SK-N-SH (cell line): ENCODE results near the gene AKAP17A. TPM values are rescaled to one million over a fixed set of nuclear protein-coding genes. Genes with fewer than 3 reads are reported as not detected.

Source experiments
- CTCF ChIA-PET: fragments of 300-600, 350-600 bp; formaldehyde crosslinking; extraction: SDS; loops from one replicate; lab custom pipeline; 2021; lab: Yijun Ruan, JAX
- POLR2A ChIA-PET: fragments of 350-600 bp; sonication (Branson Sonifier 250); formaldehyde crosslinking; extraction: SDS; loops from one replicate; lab custom pipeline; 2020; ENCODE audit warnings: antibody characterized with exemption, inconsistent platforms; lab: Yijun Ruan, JAX
- DNase-seq: peaks from one replicate; pipeline ENCODE4 v3.0.0; 2012
- H2AFZ ChIP-seq: fragments of 200-600 bp; sonication (generic); 2 replicates; pipeline ENCODE4 v1.8.1; 2016; ENCODE audit warnings: antibody characterized with exemption, mild to moderate bottlenecking, low read depth
- H3F3A ChIP-seq: fragments of 200-600 bp; sonication (generic); replicated peaks from 2 replicates; pipeline ENCODE3; 2016; ENCODE audit warnings: antibody characterized with exemption, mild to moderate bottlenecking; ENCODE audit not compliant: insufficient read depth
- H3K27ac ChIP-seq, 2 experiments: fragments of 200-500 bp in 1 of 2; fragments of 200-600 bp in 1 of 2; sonication (Bioruptor generic) in 1 of 2; sonication (generic), shearing (Covaris generic) in 1 of 2; 2 replicates each; pipeline versions ENCODE4 v1.5.1 to v1.6.1; 2014 to 2016; ENCODE audit warnings: low read depth in 2 of 2, inconsistent platforms in 1 of 2, low read length in 1 of 2, mild to moderate bottlenecking in 1 of 2, mixed read lengths in 1 of 2
- H3K27me3 ChIP-seq: fragments of 200-600 bp; sonication (generic), shearing (Covaris generic); 2 replicates; pipeline ENCODE4 v1.6.1; 2016; ENCODE audit warnings: mixed run types; ENCODE audit not compliant: insufficient read depth
- H3K36me3 ChIP-seq, 2 experiments: fragments of 200-500 bp in 1 of 2; fragments of 200-600 bp in 1 of 2; sonication (Bioruptor generic) in 1 of 2; sonication (generic) in 1 of 2; replicated peaks in 1 of 2; 2 replicates each; pipeline versions ENCODE3 to v1.5.1; 2014 to 2016; ENCODE audit warnings: low read length in 1 of 2, mild to moderate bottlenecking in 1 of 2; ENCODE audit not compliant: insufficient read depth in 2 of 2, control insufficient read depth in 1 of 2
- H3K4me1 ChIP-seq, 2 experiments: fragments of 200-500 bp in 1 of 2; fragments of 200-600 bp in 1 of 2; sonication (Bioruptor generic) in 1 of 2; sonication (generic), shearing (Covaris generic) in 1 of 2; 2 replicates each; pipeline versions ENCODE4 v1.5.1 to v1.6.1; 2014 to 2016; ENCODE audit warnings: low read depth in 1 of 2, low read length in 1 of 2, mixed run types in 1 of 2; ENCODE audit not compliant: insufficient read depth in 2 of 2, control insufficient read depth in 1 of 2
- H3K4me2 ChIP-seq: fragments of 200-600 bp; sonication (generic), shearing (Covaris generic); 2 replicates; pipeline ENCODE4 v1.6.1; 2017; ENCODE audit warnings: mixed run types
- H3K4me3 ChIP-seq, 2 experiments: fragments of 200-500 bp in 1 of 2; fragments of 200-600 bp in 1 of 2; sonication (Bioruptor generic) in 1 of 2; sonication (generic), shearing (Covaris generic) in 1 of 2; 2 replicates each; pipeline versions ENCODE4 v1.5.1 to v1.8.1; 2014 to 2016; ENCODE audit warnings: low read depth in 2 of 2, inconsistent platforms in 1 of 2, low read length in 1 of 2, mild to moderate bottlenecking in 1 of 2, mixed read lengths in 1 of 2, moderate library complexity in 1 of 2
- H3K79me2 ChIP-seq: fragments of 200-600 bp; sonication (generic); 2 replicates; pipeline ENCODE4 v1.8.1; 2017; ENCODE audit warnings: mild to moderate bottlenecking; ENCODE audit not compliant: insufficient read depth
- H3K9ac ChIP-seq: fragments of 200-600 bp; sonication (generic); 2 replicates; pipeline ENCODE4 v1.6.1; 2017; ENCODE audit warnings: mixed run types
- H3K9me2 ChIP-seq: fragments of 200-600 bp; sonication (generic); 2 replicates; pipeline ENCODE4 v1.6.1; 2017; ENCODE audit warnings: mixed run types
- H3K9me3 ChIP-seq: fragments of 200-600 bp; sonication (generic); 2 replicates; pipeline ENCODE4 v1.6.1; 2017; ENCODE audit warnings: mixed run types, mild to moderate bottlenecking, moderate library complexity
- H4K20me1 ChIP-seq: fragments of 200-600 bp; sonication (generic); 2 replicates; pipeline ENCODE4 v1.6.1; 2017; ENCODE audit warnings: mild to moderate bottlenecking, mixed run types; ENCODE audit not compliant: insufficient read depth
- CHD2 ChIP-seq: fragments of 150-350 bp; IDR thresholded peaks from 2 replicates; pipeline ENCODE4 v1.6.1; 2018; ENCODE audit warnings: low read length; ENCODE audit not compliant: partially characterized antibody
- EZH2phosphoT487 ChIP-seq: fragments of 200-600 bp; sonication (generic); IDR thresholded peaks from 2 replicates; pipeline ENCODE4 v1.6.1; 2017; ENCODE audit warnings: low read depth, mixed run types, mild to moderate bottlenecking, antibody characterized with exemption, moderate library complexity, borderline replicate concordance
- FOSL2 ChIP-seq: IDR thresholded peaks from 2 replicates; pipeline ENCODE4 v1.4.0; 2012; ENCODE audit warnings: low read depth, mild to moderate bottlenecking, moderate library complexity, borderline replicate concordance
- GABPA ChIP-seq: IDR thresholded peaks from 2 replicates; pipeline ENCODE4 v1.4.0; 2012; ENCODE audit warnings: low read depth, mild to moderate bottlenecking
- RAD21 ChIP-seq: IDR thresholded peaks from 2 replicates; pipeline ENCODE4 v1.6.1; 2012; ENCODE audit warnings: mild to moderate bottlenecking, low read length
- RCOR1 ChIP-seq: fragments of 150-350 bp; IDR thresholded peaks from 2 replicates; pipeline ENCODE4 v1.6.1; 2017; ENCODE audit warnings: antibody characterized with exemption, low read length
- WGBS: methylation state at CpG from one replicate; pipeline ENCODE4 v1.1.6; 2017; ENCODE audit warnings: low lambda C conversion rate; 5-methylcytosine and 5-hydroxymethylcytosine counted together
- polyA plus RNA-seq, 3 experiments: library from polyadenylated mRNA; depleted of rRNA; stranded (reverse); fragments of >200 nt; gene quantifications; 2 replicates each; pipeline ENCODE4 v1.2.3, GENCODE V29; 2012
- TF ChIP-seq, protein P1 (sequence below): IDR thresholded peaks from 2 replicates; pipeline ENCODE4 v1.4.0; 2012; ENCODE audit warnings: low read depth
- TF ChIP-seq, protein P2 (sequence below): fragments of 150-350 bp; IDR thresholded peaks from 2 replicates; pipeline ENCODE4 v1.6.1; 2016; ENCODE audit warnings: mild to moderate bottlenecking, low read depth, low read length

Gene AKAP17A
- polyA plus RNA-seq, 1 of the 3 experiments (the other 2 are of a cell fraction), result 43.8 TPM

DNA sequence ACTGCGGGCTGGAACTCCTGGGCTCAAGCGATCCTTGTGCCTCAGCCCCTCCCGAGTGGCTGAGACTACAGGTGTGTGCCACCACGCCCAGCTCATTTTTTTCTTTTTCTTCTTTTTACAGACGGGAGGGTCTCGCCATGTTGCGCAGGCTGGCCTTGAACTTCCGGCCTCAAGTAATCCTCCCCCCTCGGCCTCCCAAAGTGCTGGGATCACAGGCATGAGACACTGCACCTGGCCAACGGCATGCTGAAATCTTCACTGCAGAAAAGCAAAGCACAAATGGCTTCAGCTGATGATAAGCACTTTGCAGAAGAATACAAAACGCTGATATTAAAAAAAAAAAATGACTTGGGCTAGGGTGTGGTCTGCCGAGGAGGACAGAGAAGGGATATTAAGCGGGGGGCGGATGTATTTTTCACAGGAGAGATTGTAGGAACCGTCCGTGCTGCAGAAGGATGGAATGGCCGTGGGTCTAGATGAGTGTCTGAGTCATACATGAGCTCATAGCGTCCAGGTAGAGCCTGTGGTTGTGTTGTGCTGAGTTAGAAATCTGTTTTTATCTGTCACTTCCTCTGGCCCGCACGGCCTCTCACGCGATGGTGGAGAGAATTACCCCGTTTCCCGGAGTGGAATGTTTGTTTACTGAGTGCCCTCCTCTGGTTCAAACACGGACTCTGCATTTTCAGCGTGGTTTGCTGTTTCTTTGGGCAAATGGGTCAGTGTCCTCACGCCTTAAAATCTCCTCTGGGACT, 8.5 kb upstream of the AKAP17A start:
- peaks cover 16% of the 10 kb centered on the region for H3F3A ChIP-seq
- no peak overlapping the region for H3K9ac ChIP-seq
- no peak for TF ChIP-seq GABPA
- no peak for TF ChIP-seq EZH2phosphoT487
- no peak for TF ChIP-seq CHD2
- TF ChIP-seq RAD21, result no peak
- peak; percentile 20; the same call in 1 of the 2 replicates for TF ChIP-seq FOSL2
- TF ChIP-seq, all 33 proteins: peak for 1
- DNase-seq, result no peak
- no peaks in the 10 kb centered on the region for H3K79me2 ChIP-seq
- H3K4me3 ChIP-seq, result peak overlapping the region in 1 of 2 experiments; percentile 26; a peak in 1 of 4 replicates
- no peaks in the 10 kb centered on the region for H3K27me3 ChIP-seq
- H2AFZ ChIP-seq, result 0 out of 2 replicates have a peak overlapping the region, but pooled peaks have one; percentile 35
- WGBS, result 18% methylated on average over 27 of the region's 27 CpGs
- no peaks in the 10 kb centered on the region for H3K4me1 ChIP-seq
- ChIA-PET CTCF (no interaction called here), POLR2A (no interaction called here)
- no peak overlapping the region; the same call in 1 of the 2 replicates for H3K4me2 ChIP-seq
- H3K9me3 ChIP-seq, result no peaks in the 10 kb centered on the region
- no peak overlapping the region for H3K27ac ChIP-seq
- H3K9me2 ChIP-seq, result no peaks in the 10 kb centered on the region
- no peaks in the 10 kb centered on the region for H3K36me3 ChIP-seq
- no peaks in the 10 kb centered on the region for H4K20me1 ChIP-seq

GRCh38 chrX:1584237-1585011, 7.0 kb upstream of the AKAP17A start:
- H3K4me1 ChIP-seq, result no peaks in the 10 kb centered on the region
- H3K9me2 ChIP-seq, result no peaks in the 10 kb centered on the region
- TF ChIP-seq, protein P1, sequence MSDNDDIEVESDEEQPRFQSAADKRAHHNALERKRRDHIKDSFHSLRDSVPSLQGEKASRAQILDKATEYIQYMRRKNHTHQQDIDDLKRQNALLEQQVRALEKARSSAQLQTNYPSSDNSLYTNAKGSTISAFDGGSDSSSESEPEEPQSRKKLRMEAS, result no peak
- DNase-seq, result no peak
- H3K9me3 ChIP-seq, result no peaks in the 10 kb centered on the region
- CTCF ChIA-PET, result no interaction called here
- H3K4me2 ChIP-seq, result no peak overlapping the region
- H2AFZ ChIP-seq, result no peak overlapping the region
- H3K79me2 ChIP-seq, result no peaks in the 10 kb centered on the region
- no peak overlapping the region for H3K4me3 ChIP-seq
- 29% methylated on average over 8 of the region's 8 CpGs for WGBS
- no peaks in the 10 kb centered on the region for H4K20me1 ChIP-seq
- no peak overlapping the region for H3K27ac ChIP-seq
- H3F3A ChIP-seq, result peaks cover 8% of the 10 kb centered on the region
- no peaks in the 10 kb centered on the region for H3K27me3 ChIP-seq
- POLR2A ChIA-PET, result no interaction called here
- no peak overlapping the region for H3K9ac ChIP-seq
- H3K36me3 ChIP-seq, result no peaks in the 10 kb centered on the region

GRCh38 chrX:1587161-1587560, 4.2 kb upstream of the AKAP17A start:
- WGBS, result 10% methylated on average over 5 of the region's 5 CpGs
- peaks cover 4% of the 10 kb centered on the region for H3K79me2 ChIP-seq
- no peaks in the 10 kb centered on the region for H3K4me1 ChIP-seq
- H3K9ac ChIP-seq, result no peak overlapping the region
- H3K36me3 ChIP-seq, result no peaks in the 10 kb centered on the region
- H3K4me3 ChIP-seq, result no peak overlapping the region
- ChIA-PET CTCF (no interaction called here), POLR2A (no interaction called here)
- TF ChIP-seq RCOR1, result no peak
- TF ChIP-seq, protein P2, sequence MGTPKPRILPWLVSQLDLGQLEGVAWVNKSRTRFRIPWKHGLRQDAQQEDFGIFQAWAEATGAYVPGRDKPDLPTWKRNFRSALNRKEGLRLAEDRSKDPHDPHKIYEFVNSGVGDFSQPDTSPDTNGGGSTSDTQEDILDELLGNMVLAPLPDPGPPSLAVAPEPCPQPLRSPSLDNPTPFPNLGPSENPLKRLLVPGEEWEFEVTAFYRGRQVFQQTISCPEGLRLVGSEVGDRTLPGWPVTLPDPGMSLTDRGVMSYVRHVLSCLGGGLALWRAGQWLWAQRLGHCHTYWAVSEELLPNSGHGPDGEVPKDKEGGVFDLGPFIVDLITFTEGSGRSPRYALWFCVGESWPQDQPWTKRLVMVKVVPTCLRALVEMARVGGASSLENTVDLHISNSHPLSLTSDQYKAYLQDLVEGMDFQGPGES, result no peak
- H2AFZ ChIP-seq, result 0 out of 2 replicates have a peak overlapping the region, but pooled peaks have one; percentile 35
- H3K9me3 ChIP-seq, result no peaks in the 10 kb centered on the region
- no peaks in the 10 kb centered on the region for H3K9me2 ChIP-seq
- no peak for DNase-seq
- H3K27me3 ChIP-seq, result no peaks in the 10 kb centered on the region
- no peaks in the 10 kb centered on the region; the same call in 1 of the 2 replicates for H4K20me1 ChIP-seq
- H3K4me2 ChIP-seq, result no peak overlapping the region
- H3F3A ChIP-seq, result peaks cover 5% of the 10 kb centered on the region
- no peak overlapping the region for H3K27ac ChIP-seq
